H1 (cell line): ENCODE results near the gene TEK.

Experiments
- POLR2A ChIP-seq, 2 experiments: IDR thresholded peaks; 1 replicate in 1 of 2; 2 replicates in 1 of 2; pipeline ENCODE4 v1.6.1; 2011; ENCODE audit warnings: low read depth in 2 of 2, low read length in 2 of 2, mild to moderate bottlenecking in 2 of 2; ENCODE audit errors: control extremely low read depth in 1 of 2
- RXRA ChIP-seq: IDR thresholded peaks from 2 replicates; pipeline ENCODE4 v1.6.1; 2011; ENCODE audit warnings: low read depth, mild to moderate bottlenecking, low read length, moderate library complexity; ENCODE audit not compliant: insufficient read depth
- TF ChIP-seq, protein P1 (sequence below), 3 experiments: IDR thresholded peaks; 1 replicate in 2 of 3; 2 replicates in 1 of 3; pipeline versions ENCODE4 v1.5.1 to v1.6.1; 2011; ENCODE audit warnings: low read length in 3 of 3, mild to moderate bottlenecking in 3 of 3, inconsistent platforms in 2 of 3, low read depth in 1 of 3, moderate library complexity in 1 of 3; ENCODE audit not compliant: insufficient read depth in 1 of 3; ENCODE audit errors: control extremely low read depth in 1 of 3
- TF ChIP-seq, protein P2 (sequence below): IDR thresholded peaks from 2 replicates; pipeline ENCODE4 v1.6.1; 2012; ENCODE audit warnings: inconsistent platforms
- TF ChIP-seq, protein P3 (sequence below): fragments of 300-600 bp; sonication (generic); IDR thresholded peaks from 2 replicates; pipeline ENCODE4 v1.7.1; 2012; ENCODE audit warnings: low read length, moderate library complexity, mild to moderate bottlenecking, inconsistent platforms; ENCODE audit not compliant: insufficient replicate concordance

DNA sequence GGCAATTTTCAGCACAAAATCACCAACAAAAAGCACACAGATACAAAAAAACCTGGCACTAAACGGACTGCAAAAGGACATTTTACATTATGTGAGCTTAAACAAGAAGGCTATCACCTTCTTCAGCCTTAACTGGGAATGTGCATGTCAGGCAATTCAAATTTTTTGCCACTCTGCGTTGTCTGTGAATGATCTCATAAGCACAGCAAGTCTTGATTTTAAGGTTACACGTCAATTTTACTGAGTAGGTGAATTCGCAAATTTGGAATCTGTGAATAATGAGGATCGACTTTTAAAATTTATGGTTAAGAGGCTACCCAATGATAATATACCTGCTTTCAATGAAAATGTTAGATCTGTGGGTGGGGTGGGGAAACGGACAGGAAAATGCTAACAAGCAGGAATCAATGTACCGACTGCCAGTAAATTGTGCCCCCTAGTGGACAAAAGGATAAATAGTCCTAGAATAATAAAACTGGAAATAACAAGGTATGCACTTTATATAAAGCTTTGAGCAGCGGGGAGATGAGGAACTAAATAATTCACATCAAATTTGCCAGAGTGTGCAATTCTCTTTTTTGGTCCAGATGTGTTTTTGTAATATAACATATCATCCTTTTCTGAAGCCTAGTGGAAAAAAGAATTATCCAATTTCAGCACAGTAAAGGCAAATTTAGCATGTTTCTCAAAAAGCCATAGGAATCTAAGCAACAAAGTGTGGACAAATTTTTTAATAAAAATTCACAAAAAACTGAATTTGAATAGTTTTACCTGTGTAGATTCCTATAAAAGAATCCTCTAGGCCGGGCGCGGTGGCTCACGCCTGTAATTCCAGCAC lies 167.4 kb downstream of the TEK start:
- TF ChIP-seq, protein P1, sequence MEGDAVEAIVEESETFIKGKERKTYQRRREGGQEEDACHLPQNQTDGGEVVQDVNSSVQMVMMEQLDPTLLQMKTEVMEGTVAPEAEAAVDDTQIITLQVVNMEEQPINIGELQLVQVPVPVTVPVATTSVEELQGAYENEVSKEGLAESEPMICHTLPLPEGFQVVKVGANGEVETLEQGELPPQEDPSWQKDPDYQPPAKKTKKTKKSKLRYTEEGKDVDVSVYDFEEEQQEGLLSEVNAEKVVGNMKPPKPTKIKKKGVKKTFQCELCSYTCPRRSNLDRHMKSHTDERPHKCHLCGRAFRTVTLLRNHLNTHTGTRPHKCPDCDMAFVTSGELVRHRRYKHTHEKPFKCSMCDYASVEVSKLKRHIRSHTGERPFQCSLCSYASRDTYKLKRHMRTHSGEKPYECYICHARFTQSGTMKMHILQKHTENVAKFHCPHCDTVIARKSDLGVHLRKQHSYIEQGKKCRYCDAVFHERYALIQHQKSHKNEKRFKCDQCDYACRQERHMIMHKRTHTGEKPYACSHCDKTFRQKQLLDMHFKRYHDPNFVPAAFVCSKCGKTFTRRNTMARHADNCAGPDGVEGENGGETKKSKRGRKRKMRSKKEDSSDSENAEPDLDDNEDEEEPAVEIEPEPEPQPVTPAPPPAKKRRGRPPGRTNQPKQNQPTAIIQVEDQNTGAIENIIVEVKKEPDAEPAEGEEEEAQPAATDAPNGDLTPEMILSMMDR (IDR thresholded peaks at IDR 0.05; ENCODE audit: control extremely low read depth in 1 of 3, insufficient read depth in 1 of 3, low read depth in 1 of 3, low read length in 3 of 3), result peak in 2 of 3 experiments; percentile 62 to 63; a peak in 2 of 4 replicates
- TF ChIP-seq RXRA (no peak), POLR2A (IDR thresholded peaks at IDR 0.05; ENCODE audit: control extremely low read depth in 1 of 2, low read depth in 2 of 2, low read length in 2 of 2) (no peak)
- TF ChIP-seq, protein P2, sequence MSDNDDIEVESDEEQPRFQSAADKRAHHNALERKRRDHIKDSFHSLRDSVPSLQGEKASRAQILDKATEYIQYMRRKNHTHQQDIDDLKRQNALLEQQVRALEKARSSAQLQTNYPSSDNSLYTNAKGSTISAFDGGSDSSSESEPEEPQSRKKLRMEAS, result no peak
- TF ChIP-seq, protein P3, sequence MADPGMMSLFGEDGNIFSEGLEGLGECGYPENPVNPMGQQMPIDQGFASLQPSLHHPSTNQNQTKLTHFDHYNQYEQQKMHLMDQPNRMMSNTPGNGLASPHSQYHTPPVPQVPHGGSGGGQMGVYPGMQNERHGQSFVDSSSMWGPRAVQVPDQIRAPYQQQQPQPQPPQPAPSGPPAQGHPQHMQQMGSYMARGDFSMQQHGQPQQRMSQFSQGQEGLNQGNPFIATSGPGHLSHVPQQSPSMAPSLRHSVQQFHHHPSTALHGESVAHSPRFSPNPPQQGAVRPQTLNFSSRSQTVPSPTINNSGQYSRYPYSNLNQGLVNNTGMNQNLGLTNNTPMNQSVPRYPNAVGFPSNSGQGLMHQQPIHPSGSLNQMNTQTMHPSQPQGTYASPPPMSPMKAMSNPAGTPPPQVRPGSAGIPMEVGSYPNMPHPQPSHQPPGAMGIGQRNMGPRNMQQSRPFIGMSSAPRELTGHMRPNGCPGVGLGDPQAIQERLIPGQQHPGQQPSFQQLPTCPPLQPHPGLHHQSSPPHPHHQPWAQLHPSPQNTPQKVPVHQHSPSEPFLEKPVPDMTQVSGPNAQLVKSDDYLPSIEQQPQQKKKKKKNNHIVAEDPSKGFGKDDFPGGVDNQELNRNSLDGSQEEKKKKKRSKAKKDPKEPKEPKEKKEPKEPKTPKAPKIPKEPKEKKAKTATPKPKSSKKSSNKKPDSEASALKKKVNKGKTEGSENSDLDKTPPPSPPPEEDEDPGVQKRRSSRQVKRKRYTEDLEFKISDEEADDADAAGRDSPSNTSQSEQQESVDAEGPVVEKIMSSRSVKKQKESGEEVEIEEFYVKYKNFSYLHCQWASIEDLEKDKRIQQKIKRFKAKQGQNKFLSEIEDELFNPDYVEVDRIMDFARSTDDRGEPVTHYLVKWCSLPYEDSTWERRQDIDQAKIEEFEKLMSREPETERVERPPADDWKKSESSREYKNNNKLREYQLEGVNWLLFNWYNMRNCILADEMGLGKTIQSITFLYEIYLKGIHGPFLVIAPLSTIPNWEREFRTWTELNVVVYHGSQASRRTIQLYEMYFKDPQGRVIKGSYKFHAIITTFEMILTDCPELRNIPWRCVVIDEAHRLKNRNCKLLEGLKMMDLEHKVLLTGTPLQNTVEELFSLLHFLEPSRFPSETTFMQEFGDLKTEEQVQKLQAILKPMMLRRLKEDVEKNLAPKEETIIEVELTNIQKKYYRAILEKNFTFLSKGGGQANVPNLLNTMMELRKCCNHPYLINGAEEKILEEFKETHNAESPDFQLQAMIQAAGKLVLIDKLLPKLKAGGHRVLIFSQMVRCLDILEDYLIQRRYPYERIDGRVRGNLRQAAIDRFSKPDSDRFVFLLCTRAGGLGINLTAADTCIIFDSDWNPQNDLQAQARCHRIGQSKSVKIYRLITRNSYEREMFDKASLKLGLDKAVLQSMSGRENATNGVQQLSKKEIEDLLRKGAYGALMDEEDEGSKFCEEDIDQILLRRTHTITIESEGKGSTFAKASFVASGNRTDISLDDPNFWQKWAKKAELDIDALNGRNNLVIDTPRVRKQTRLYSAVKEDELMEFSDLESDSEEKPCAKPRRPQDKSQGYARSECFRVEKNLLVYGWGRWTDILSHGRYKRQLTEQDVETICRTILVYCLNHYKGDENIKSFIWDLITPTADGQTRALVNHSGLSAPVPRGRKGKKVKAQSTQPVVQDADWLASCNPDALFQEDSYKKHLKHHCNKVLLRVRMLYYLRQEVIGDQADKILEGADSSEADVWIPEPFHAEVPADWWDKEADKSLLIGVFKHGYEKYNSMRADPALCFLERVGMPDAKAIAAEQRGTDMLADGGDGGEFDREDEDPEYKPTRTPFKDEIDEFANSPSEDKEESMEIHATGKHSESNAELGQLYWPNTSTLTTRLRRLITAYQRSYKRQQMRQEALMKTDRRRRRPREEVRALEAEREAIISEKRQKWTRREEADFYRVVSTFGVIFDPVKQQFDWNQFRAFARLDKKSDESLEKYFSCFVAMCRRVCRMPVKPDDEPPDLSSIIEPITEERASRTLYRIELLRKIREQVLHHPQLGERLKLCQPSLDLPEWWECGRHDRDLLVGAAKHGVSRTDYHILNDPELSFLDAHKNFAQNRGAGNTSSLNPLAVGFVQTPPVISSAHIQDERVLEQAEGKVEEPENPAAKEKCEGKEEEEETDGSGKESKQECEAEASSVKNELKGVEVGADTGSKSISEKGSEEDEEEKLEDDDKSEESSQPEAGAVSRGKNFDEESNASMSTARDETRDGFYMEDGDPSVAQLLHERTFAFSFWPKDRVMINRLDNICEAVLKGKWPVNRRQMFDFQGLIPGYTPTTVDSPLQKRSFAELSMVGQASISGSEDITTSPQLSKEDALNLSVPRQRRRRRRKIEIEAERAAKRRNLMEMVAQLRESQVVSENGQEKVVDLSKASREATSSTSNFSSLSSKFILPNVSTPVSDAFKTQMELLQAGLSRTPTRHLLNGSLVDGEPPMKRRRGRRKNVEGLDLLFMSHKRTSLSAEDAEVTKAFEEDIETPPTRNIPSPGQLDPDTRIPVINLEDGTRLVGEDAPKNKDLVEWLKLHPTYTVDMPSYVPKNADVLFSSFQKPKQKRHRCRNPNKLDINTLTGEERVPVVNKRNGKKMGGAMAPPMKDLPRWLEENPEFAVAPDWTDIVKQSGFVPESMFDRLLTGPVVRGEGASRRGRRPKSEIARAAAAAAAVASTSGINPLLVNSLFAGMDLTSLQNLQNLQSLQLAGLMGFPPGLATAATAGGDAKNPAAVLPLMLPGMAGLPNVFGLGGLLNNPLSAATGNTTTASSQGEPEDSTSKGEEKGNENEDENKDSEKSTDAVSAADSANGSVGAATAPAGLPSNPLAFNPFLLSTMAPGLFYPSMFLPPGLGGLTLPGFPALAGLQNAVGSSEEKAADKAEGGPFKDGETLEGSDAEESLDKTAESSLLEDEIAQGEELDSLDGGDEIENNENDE, result no peak
